Loucy (cell line): Measurements from ENCODE around the gene TMEM107.

Source experiments
- H2AFZ ChIP-seq: fragments of 200-600 bp; sonication (generic); 2 replicates; pipeline ENCODE4 v1.6.0; 2016; ENCODE audit warnings: antibody characterized with exemption, mild to moderate bottlenecking, low read length, moderate library complexity
- H3F3A ChIP-seq: fragments of 200-600 bp; 2 replicates; pipeline ENCODE4 v1.6.0; 2016; ENCODE audit warnings: antibody characterized with exemption, low read depth, mild to moderate bottlenecking
- H3K27me3 ChIP-seq: fragments of 200-600 bp; sonication (generic); 2 replicates; pipeline ENCODE4 v1.6.1; 2014; ENCODE audit warnings: low read length, mild to moderate bottlenecking; ENCODE audit not compliant: insufficient read depth, poor library complexity, severe bottlenecking
- H3K36me3 ChIP-seq: fragments of 200-600 bp; sonication (generic); 2 replicates; pipeline ENCODE4 v1.6.1; 2016; ENCODE audit warnings: low read length; ENCODE audit not compliant: insufficient read depth
- H3K4me1 ChIP-seq: fragments of 200-600 bp; sonication (generic); 2 replicates; pipeline ENCODE4 v1.5.1; 2014; ENCODE audit warnings: low read length, mild to moderate bottlenecking; ENCODE audit not compliant: insufficient read depth, poor library complexity, severe bottlenecking
- H3K4me2 ChIP-seq: fragments of 200-600 bp; sonication (generic); 2 replicates; pipeline ENCODE4 v1.6.0; 2014; ENCODE audit warnings: antibody characterized with exemption, low read length, low read depth, mild to moderate bottlenecking; ENCODE audit not compliant: poor library complexity, severe bottlenecking
- H3K4me3 ChIP-seq: fragments of 200-600 bp; sonication (generic); 2 replicates; pipeline ENCODE4 v1.5.1; 2014; ENCODE audit warnings: low read length, mild to moderate bottlenecking, mixed read lengths; ENCODE audit not compliant: poor library complexity, severe bottlenecking
- H3K79me2 ChIP-seq: fragments of 200-600 bp; sonication (generic); 2 replicates; pipeline ENCODE4 v1.6.1; 2014; ENCODE audit warnings: low read length; ENCODE audit not compliant: insufficient read depth
- H3K9ac ChIP-seq: fragments of 200-600 bp; sonication (generic); 2 replicates; pipeline ENCODE4 v1.6.0; 2014; ENCODE audit warnings: mild to moderate bottlenecking, low read depth, low read length, moderate library complexity; ENCODE audit not compliant: poor library complexity, severe bottlenecking
- H3K9me2 ChIP-seq: fragments of 200-600 bp; sonication (generic); replicated peaks from 2 replicates; pipeline ENCODE4 v1.6.1; 2016; ENCODE audit warnings: low read depth, low read length, mixed read lengths
- H3K9me3 ChIP-seq: fragments of 200-600 bp; sonication (generic); 2 replicates; pipeline ENCODE4 v1.6.1; 2014; ENCODE audit warnings: mild to moderate bottlenecking, antibody characterized with exemption, low read length, low read depth; ENCODE audit not compliant: insufficient read depth
- H4K20me1 ChIP-seq: fragments of 200-600 bp; sonication (generic); 2 replicates; pipeline ENCODE4 v1.6.0; 2014; ENCODE audit warnings: antibody characterized with exemption, low read length, mild to moderate bottlenecking; ENCODE audit not compliant: insufficient read depth, poor library complexity, severe bottlenecking
- CTCF ChIP-seq: fragments of 200-600 bp; sonication (generic); conservative IDR thresholded peaks from 2 replicates; pipeline ENCODE4 v1.5.1; 2014; ENCODE audit warnings: mild to moderate bottlenecking, antibody characterized with exemption, low read length
- EZH2phosphoT487 ChIP-seq: fragments of 200-600 bp; IDR thresholded peaks from 2 replicates; pipeline ENCODE4 v1.6.1; 2018; ENCODE audit warnings: antibody characterized with exemption, mild to moderate bottlenecking, moderate library complexity, borderline replicate concordance

The TMEM107 gene

GRCh38 chr17:8138672-8139371 is 37.4 kb downstream of the TMEM107 start:
- Histone ChIP-seq H3K9me2 (no peaks in the 10 kb centered on the region), H3K27me3 (no peaks in the 10 kb centered on the region), H3K4me2 (peak overlapping the region; percentile 97), H3K9me3 (no peaks in the 10 kb centered on the region), H4K20me1 (no peaks in the 10 kb centered on the region), H3K79me2 (no peaks in the 10 kb centered on the region), H3K4me3 (peak overlapping the region; percentile 77), H3F3A (peaks cover 5% of the 10 kb centered on the region; the same call in 1 of the 2 replicates), H3K36me3 (peaks cover 17% of the 10 kb centered on the region; the same call in 1 of the 2 replicates), H3K4me1 (peaks cover 16% of the 10 kb centered on the region), H3K9ac (peak overlapping the region; percentile 80), H2AFZ (peak overlapping the region; percentile 92)
- no peak for TF ChIP-seq EZH2phosphoT487
- peak; percentile 85 for TF ChIP-seq CTCF

- H3K9me2 ChIP-seq: no peaks in the 10 kb centered on the region
- peaks cover 5% of the 10 kb centered on the region; the same call in 1 of the 2 replicates for H3F3A ChIP-seq
- H3K27me3 ChIP-seq: no peaks in the 10 kb centered on the region
- no peaks in the 10 kb centered on the region for H3K79me2 ChIP-seq
- peaks cover 16% of the 10 kb centered on the region; the same call in 1 of the 2 replicates for H3K36me3 ChIP-seq
- TF ChIP-seq EZH2phosphoT487: no peak
- TF ChIP-seq CTCF: no peak
- H3K4me2 ChIP-seq: peak overlapping the region; percentile 97
- H3K9me3 ChIP-seq: no peaks in the 10 kb centered on the region
- H3K4me3 ChIP-seq: peak overlapping the region; percentile 77
- peaks cover 16% of the 10 kb centered on the region for H3K4me1 ChIP-seq
- peak overlapping the region; percentile 92 for H2AFZ ChIP-seq
- H4K20me1 ChIP-seq: no peaks in the 10 kb centered on the region
- H3K9ac ChIP-seq: peak overlapping the region; percentile 74
These were observed 37.9 kb downstream of the TMEM107 start for GRCh38 chr17:8138374-8138671.

GRCh38 chr17:8137645-8138373 is 38.4 kb downstream of the TMEM107 start:
- Histone ChIP-seq H3K9ac (peak overlapping the region; percentile 74), H3F3A (peaks cover 5% of the 10 kb centered on the region; the same call in 1 of the 2 replicates), H3K9me2 (no peaks in the 10 kb centered on the region), H3K4me2 (peak overlapping the region; percentile 97), H3K4me1 (peaks cover 16% of the 10 kb centered on the region), H4K20me1 (no peaks in the 10 kb centered on the region), H3K4me3 (peak overlapping the region; percentile 77), H3K27me3 (no peaks in the 10 kb centered on the region), H3K9me3 (no peaks in the 10 kb centered on the region), H3K79me2 (no peaks in the 10 kb centered on the region), H3K36me3 (peaks cover 15% of the 10 kb centered on the region; the same call in 1 of the 2 replicates), H2AFZ (peak overlapping the region; percentile 92)
- TF ChIP-seq EZH2phosphoT487 (no peak), CTCF (no peak)
